ENCODE data around the gene ZNF202. TPM values are rescaled to one million over a fixed set of nuclear protein-coding genes. Genes with fewer than 3 reads are reported as not detected.

ZNF202 gene
- total RNA-seq, 1 experiment from 2014 or later, result 22.1 TPM

DNA sequence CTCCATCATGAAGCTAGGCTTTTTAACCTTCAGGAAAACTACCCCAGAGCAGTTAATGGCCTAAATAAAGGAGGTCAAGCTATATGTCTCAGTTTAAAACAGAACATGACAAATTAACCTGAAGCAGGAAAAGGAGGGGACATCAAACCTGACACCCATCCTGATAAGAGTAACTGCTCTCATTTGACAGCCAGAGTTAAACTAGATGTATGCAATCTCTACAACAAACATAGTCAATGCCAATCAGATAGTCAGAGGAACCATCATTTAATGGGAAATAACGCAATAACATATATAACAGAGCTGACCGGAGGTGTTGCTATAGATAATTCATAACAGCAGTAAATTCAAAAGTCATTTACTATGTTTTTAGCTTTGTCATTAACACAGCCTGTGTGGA is 3.1 kb downstream of the ZNF202 start:
- Mint-ChIP-seq H3K4me3 (ENCODE audit: unreplicated experiment) (no peak overlapping the region), H3K27ac (ENCODE audit: low read depth, unreplicated experiment) (no peak overlapping the region), H3K27me3 (ENCODE audit: insufficient read depth, unreplicated experiment) (no peaks in the 10 kb centered on the region), H3K9me3 (ENCODE audit: unreplicated experiment) (no peaks in the 10 kb centered on the region), H3K4me1 (ENCODE audit: insufficient read depth, unreplicated experiment) (peaks cover 13% of the 10 kb centered on the region), H3K36me3 (ENCODE audit: insufficient read depth, unreplicated experiment) (peaks cover 38% of the 10 kb centered on the region)
- no peak for TF ChIP-seq CTCF (IDR thresholded peaks at IDR 0.05; ENCODE audit: unreplicated experiment)
- POLR2A ChIA-PET, result no interaction called here
- DNase-seq (ENCODE audit: unreplicated experiment), result no peak
- CTCF ChIA-PET, result interaction anchor here (1.0 to 1.6 kb wide), 4 partner anchors 26 to 84 kb away, joined by 3 to 7 read pairs (median 5); partner anchors contain the start of gene SCN3B
- BruUV-seq (replicated peaks), result no TSS peak
- intact Hi-C loops (cut with micrococcal nuclease), result no loop called here

DNA sequence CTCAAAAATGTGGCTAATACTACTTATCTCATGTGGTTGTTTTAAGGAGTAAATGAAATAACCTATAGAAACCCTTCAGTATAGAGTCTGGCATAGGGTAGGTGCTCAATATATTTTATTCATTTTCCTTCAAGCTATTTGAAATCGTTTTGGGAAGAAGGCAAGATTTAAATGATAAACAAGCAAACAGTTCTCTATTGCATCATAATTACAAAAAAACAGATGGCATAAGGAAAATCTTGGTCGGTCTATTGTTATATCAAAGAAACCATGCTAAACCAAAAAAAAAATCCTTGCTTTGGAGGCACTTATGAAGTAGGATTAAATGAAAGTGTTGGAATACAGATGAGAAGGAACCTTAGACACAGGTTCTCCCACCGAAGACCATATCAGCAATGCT is 4.7 kb downstream of the ZNF202 start:
- Mint-ChIP-seq H3K27ac (ENCODE audit: low read depth, unreplicated experiment) (no peak overlapping the region), H3K4me3 (ENCODE audit: unreplicated experiment) (no peak overlapping the region), H3K4me1 (ENCODE audit: insufficient read depth, unreplicated experiment) (peaks cover 4% of the 10 kb centered on the region), H3K9me3 (ENCODE audit: unreplicated experiment) (no peaks in the 10 kb centered on the region), H3K36me3 (ENCODE audit: insufficient read depth, unreplicated experiment) (peaks cover 32% of the 10 kb centered on the region), H3K27me3 (ENCODE audit: insufficient read depth, unreplicated experiment) (no peaks in the 10 kb centered on the region)
- ChIA-PET POLR2A (interaction anchor here (0.8 kb wide), 1 partner anchor 379 kb away, joined by 4 read pairs; the partner anchor contains the start of gene VWA5A), CTCF (interaction anchor here (1.0 kb wide), 1 partner anchor 29 kb away, joined by 6 read pairs; no protein-coding TSS in a partner anchor)
- no TSS peak for BruUV-seq (replicated peaks)
- DNase-seq (ENCODE audit: unreplicated experiment), result no peak
- intact Hi-C loops (cut with micrococcal nuclease), result no loop called here
- no peak for TF ChIP-seq CTCF (IDR thresholded peaks at IDR 0.05; ENCODE audit: unreplicated experiment)

- Mint-ChIP-seq H3K36me3 (ENCODE audit: insufficient read depth, unreplicated experiment) (peaks cover 15% of the 10 kb centered on the region), H3K4me1 (ENCODE audit: insufficient read depth, unreplicated experiment) (no peaks in the 10 kb centered on the region), H3K27ac (ENCODE audit: low read depth, unreplicated experiment) (no peak overlapping the region), H3K9me3 (ENCODE audit: unreplicated experiment) (no peaks in the 10 kb centered on the region), H3K4me3 (ENCODE audit: unreplicated experiment) (no peak overlapping the region), H3K27me3 (ENCODE audit: insufficient read depth, unreplicated experiment) (no peaks in the 10 kb centered on the region)
- ChIA-PET POLR2A (no interaction called here), CTCF (interaction anchor here (0.6 to 3.2 kb wide), 5 partner anchors 8 to 88 kb away, joined by 3 to 13 read pairs (median 4); no protein-coding TSS in a partner anchor)
- no TSS peak for BruUV-seq (replicated peaks)
- DNase-seq (ENCODE audit: unreplicated experiment), result no peak
- TF ChIP-seq CTCF (IDR thresholded peaks at IDR 0.05; ENCODE audit: unreplicated experiment), result no peak
- intact Hi-C loops (cut with micrococcal nuclease), result no loop called here
These were observed 11.9 kb downstream of the ZNF202 start for GRCh38 chr11:123729602-123730001.

- CTCF ChIA-PET, result interaction anchor here (0.6 to 0.8 kb wide), 2 partner anchors 17 to 214 kb away, joined by 3 to 5 read pairs; no protein-coding TSS in a partner anchor
- POLR2A ChIA-PET, result interaction anchor here (1.3 kb wide), 1 partner anchor 9 kb away, joined by 4 read pairs; no protein-coding TSS in a partner anchor
- no peaks in the 10 kb centered on the region for H3K27me3 Mint-ChIP-seq (ENCODE audit: insufficient read depth, unreplicated experiment)
- intact Hi-C loops (cut with micrococcal nuclease), result no loop called here
- TF ChIP-seq CTCF (IDR thresholded peaks at IDR 0.05; ENCODE audit: unreplicated experiment), result no peak
- TSS peak; percentile 2 for BruUV-seq (replicated peaks)
- no peak for DNase-seq (ENCODE audit: unreplicated experiment)
- H3K27ac Mint-ChIP-seq (ENCODE audit: low read depth, unreplicated experiment), result no peak overlapping the region
- H3K9me3 Mint-ChIP-seq (ENCODE audit: unreplicated experiment), result no peaks in the 10 kb centered on the region
- H3K4me1 Mint-ChIP-seq (ENCODE audit: insufficient read depth, unreplicated experiment), result no peaks in the 10 kb centered on the region
- peaks cover 9% of the 10 kb centered on the region for H3K36me3 Mint-ChIP-seq (ENCODE audit: insufficient read depth, unreplicated experiment)
- H3K4me3 Mint-ChIP-seq (ENCODE audit: unreplicated experiment), result no peak overlapping the region
These were observed 15.3 kb downstream of the ZNF202 start for GRCh38 chr11:123725995-123726655.
